GM21619 (cell line): ENCODE measurements around the gene ATG7.
"Not testable (repeated sequence)": the region's sequence is repeated elsewhere in the genome, so short reads cannot be mapped to it uniquely, and the experiment has no call there.

Experiments used
- ATAC-seq: cut with Tn5 transposase; IDR thresholded peaks from one replicate; pipeline ENCODE4 v1.9.1; 2021; ENCODE audit not compliant: unreplicated experiment

Gene ATG7

GRCh38 chr3:11384074-11384473 lies 111.9 kb downstream of the ATG7 start:
- ATAC-seq: no peak

DNA sequence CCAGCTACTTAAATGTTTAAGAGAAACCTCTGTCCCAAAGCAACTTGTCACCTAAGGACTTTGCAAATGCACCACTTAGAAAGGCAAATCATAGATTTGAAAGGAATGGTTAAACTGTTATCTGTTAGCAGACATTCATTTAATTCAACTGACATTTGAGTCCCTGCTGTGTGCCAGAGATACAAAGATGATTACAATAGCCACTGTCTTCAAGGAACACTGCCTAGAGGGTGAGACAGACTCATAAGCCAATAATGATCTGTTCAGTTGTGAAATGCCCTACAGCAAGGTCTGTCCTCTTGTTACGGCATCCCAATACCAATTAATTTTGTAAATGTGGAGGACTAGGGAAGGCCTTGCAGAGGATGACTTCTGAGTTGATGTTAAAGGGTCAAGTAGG lies 113.1 kb downstream of the ATG7 start:
- no peak for ATAC-seq

DNA sequence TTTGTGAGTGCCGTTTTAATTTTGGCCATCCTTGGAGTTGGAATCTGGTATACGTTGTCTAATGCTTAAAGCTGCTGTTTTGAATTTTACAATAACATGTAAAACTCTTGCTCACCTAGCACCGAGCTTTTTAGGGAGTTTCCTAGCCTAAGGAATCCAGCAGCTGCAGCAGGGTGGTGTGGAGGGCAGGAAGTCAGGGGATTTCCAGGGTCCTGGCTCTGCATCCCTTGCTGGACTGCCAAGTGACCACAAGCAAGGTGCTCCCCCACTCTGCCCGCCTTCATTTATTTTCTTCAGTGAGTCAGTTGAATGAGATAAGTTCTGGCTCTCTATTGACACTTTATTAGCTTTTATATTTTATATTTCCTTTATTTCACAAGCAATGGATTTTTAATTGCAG lies 113.7 kb downstream of the ATG7 start:
- ATAC-seq: no peak

- ATAC-seq: no peak
Measured at GRCh38 chr3:11386465-11387113, 114.4 kb downstream of the ATG7 start.

- no peak for ATAC-seq
Measured at GRCh38 chr3:11389386-11390268, 117.4 kb downstream of the ATG7 start.

- ATAC-seq: no peak
Measured at GRCh38 chr3:11390411-11391131, 118.4 kb downstream of the ATG7 start.

DNA sequence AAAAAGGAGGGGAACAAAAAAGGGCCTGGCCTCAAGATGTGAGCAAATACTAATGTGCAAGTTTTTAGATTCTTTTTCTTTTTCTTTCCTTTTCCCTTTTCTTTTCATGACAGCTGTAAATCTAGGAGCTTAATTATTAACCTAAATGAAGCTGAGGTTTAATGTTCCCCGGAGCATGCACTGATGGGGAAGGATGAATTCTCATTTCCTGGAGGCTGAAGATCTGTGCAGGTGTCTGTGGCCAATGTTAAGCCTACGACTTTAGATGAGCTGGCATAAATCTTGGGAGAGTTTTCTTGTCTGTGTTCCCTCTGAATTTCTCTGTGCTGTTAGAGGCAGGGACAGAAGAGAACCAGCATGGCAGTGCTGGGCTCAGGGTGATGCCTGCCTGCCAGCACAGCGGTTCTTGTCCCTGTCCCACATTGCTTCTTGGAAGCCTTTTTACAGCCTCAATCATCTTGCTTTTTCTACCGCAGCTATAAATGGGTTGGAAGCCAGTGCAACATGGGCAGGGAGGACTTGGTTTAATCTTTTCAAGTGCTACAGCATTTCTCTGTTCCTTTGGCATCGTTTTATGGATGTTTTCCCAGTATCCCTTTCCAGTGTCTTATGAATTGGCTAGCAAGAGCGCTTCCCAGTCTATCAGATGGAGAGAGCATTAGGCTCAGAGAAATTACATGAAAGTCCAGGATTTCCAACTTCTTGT lies 119.1 kb downstream of the ATG7 start:
- ATAC-seq: no peak

GRCh38 chr3:11392014-11392859 lies 120.0 kb downstream of the ATG7 start:
- no peak for ATAC-seq

DNA sequence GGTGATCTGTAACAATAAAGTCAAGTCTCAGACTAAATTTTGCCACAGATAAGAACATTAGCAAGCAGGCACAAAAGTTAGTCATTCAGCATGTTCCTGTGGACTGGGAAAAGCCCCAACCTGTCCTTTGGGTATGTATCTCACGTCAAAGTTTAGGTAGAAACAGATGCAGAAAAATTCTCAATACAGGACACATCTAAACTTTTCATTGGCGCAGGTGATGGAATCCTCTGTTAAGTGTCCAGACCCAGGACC lies 120.6 kb downstream of the ATG7 start:
- ATAC-seq: no peak

GRCh38 chr3:11393401-11393800 lies 121.2 kb downstream of the ATG7 start:
- no peak for ATAC-seq

DNA sequence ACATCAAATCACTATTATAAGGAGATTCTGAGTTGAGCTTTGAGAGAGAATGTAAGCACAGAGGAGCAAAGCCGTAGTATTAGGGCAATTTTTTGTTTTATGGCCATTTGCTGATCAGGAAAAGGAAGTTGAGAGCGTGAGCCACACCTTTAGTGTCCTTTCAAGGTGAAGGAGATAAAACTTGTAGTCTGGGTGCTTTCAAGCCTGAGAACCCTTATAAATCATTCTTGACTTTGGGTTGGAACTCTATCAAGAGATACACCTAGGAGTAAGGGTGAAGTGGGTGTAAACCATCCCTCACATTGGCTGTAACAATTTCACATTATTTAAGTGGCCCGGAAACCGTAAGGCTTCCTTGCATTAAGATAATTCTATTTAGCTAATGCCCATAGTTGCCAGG lies 122.2 kb downstream of the ATG7 start:
- no peak for ATAC-seq

- ATAC-seq: no peak
Measured at GRCh38 chr3:11400213-11400612, 128.0 kb downstream of the ATG7 start.

- ATAC-seq: no peak
Measured at GRCh38 chr3:11401434-11401833, 129.2 kb downstream of the ATG7 start.

DNA sequence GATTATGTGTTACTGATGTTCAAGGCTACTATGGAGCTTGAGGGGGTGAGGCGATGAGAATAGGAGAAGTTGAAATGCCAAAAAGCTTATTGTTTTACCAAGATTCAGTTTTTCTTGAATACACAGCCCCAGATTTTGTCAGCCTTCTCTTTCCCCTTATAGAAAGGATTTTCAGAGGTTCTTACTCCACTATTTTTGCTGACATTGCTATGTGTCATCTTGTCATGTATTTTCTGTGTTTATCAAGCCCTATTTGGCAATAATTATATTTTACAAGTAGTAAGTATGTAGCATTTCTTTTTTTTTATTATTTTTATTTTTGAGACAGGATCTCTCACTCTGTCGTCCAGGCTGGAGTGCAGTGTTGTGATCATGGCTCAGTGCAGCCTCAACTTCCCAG lies 133.1 kb downstream of the ATG7 start:
- ATAC-seq: no peak

DNA sequence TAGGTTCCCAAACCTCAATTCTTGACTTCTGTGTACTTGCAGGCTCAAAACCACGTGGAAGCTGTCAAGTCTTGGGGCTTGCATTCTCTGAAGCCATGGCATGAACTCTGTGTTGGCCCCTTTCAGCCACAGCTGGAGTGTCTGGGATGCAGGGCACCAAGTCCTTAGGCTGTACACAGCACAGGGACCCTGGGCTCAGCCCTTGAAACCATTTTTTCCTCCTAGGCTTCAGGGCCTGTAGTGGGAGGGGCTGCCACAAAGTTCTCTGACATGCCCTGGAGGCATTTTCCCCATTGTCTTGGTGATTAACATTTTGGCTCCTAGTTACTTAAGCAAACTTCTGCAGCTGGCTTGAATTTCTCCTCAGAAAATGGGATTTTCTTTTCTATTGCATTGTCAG lies 135.4 kb downstream of the ATG7 start:
- ATAC-seq: no peak

DNA sequence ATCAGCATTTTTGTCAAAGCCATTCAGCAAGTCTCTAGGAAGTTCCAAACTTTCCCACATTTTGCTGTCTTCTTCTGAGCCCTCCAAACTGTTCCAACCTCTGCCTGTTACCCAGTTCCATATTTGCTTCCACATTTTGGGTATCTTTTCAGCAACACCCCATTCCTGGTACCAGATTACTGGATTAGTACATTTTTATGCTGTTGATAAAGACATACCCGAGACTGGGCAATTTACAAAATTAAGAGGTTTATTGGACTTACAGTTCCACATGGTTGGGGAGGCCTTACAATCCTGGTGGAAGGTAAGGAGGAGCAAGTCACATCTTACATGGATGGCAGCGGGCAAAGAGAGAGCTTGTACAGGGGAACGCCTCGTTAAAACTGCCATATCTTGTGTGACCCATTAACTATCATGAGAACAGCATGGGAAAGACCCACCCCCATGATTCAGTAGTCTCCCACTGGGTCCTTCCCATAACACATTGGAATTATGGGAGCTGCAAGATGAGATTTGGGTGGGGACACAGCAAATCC lies 136.2 kb downstream of the ATG7 start:
- not testable (repeated sequence) for ATAC-seq

DNA sequence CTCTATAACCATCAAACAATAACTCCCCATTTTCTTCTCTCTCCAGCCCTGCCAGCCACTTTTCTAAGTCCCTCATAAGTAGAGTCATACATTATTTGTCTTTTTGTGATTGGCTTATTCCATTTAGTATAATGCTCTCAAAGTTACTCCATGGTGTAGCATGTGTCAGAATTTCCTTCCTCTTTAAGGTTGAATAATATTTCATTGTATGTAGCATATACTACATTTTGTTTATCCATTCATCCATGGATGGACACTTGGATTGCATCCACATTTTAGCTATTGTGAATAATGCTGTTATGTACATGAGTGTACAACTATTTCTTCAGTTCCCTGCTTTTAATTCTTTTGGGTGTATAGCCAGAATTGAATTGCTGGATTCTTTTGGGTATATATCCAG lies 138.4 kb downstream of the ATG7 start:
- ATAC-seq: no peak

DNA sequence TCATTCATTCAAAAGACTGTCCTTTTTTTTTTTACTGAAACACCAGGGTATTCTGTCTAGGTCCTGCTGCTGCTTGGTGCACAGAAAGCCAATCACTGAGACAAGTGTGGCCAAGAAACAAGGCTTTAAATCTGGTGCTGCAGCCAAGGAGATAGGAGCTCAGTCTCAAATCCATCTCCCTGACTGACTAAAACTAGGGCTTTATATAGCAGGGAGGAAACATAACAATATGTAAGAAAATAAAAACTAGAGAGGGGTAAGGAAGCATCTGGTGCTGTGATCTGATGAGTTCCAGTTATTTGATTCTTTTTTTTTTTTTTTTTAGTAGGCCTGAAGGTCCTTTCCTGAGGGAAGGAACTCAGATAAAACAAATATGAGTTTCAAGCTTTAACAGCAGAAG lies 139.8 kb downstream of the ATG7 start:
- no peak for ATAC-seq

- no peak for ATAC-seq
Measured at GRCh38 chr3:11413071-11413470, 140.9 kb downstream of the ATG7 start.

DNA sequence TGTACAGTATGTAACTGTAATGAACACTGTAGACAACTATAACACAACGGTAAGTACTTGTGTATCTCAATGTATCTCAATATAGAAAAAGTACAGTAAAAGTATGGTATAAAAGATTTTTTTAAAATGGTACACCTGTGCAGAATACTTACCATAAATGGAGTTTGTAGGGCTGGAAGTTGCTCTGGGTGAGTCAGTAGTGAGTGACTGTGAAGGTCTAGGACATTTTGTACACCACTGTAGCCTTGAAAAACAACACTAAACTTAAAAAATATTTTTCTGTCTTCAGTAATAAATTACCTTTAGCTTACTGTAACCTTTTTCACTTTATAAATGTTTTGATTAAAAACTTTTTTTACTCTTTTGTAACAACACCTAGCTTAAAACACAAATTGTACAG lies 142.9 kb downstream of the ATG7 start:
- no peak for ATAC-seq
